ENCODE results near the gene TMEM79.

The TMEM79 gene

GRCh38 chr1:156249593-156249992, 34.5 kb upstream of the TMEM79 start:
- H3K36me3 ChIP-seq (ENCODE audit: control insufficient read depth in 4 of 4, insufficient read depth in 4 of 4, low read length in 3 of 4): peaks cover 7 to 65% (median 43%) of the 10 kb centered on the region in 4 experiments
- WGBS (ENCODE audit: insufficient coverage): 91% methylated on average over 1 of the region's 5 CpGs
- POLR2A ChIA-PET: no interaction called here
- H3K27me3 ChIP-seq (replicated peaks in 2 of 5; ENCODE audit: control insufficient read depth in 4 of 5, insufficient read depth in 5 of 5, low read length in 4 of 5): peaks cover 0 to 2% (median 0%) of the 10 kb centered on the region in 5 experiments
- no peak overlapping the region for H3K4me3 ChIP-seq (ENCODE audit: control insufficient read depth in 1 of 7, extremely low read depth in 1 of 7, insufficient read depth in 4 of 7, low read depth in 2 of 7, low read length in 6 of 7)
- H3K27ac ChIP-seq (ENCODE audit: insufficient read depth in 1 of 2, low read depth in 1 of 2, low read length in 2 of 2, poor library complexity in 1 of 2, severe bottlenecking in 2 of 2): no peak overlapping the region
- peaks cover 0 to 67% (median 63%) of the 10 kb centered on the region in 4 experiments for H3K4me1 ChIP-seq (ENCODE audit: control extremely low read depth in 1 of 4, control insufficient read depth in 4 of 4, insufficient read depth in 4 of 4, low read length in 3 of 4)
- CTCF ChIA-PET: interaction anchor here (1.1 to 2.8 kb wide), 3 partner anchors 8 to 12 kb away, joined by 4 to 13 read pairs (median 9); no protein-coding TSS in a partner anchor
- no peaks in the 10 kb centered on the region for H3K9me3 ChIP-seq (ENCODE audit: control extremely low read depth in 1 of 5, control insufficient read depth in 4 of 5, insufficient read depth in 2 of 5, low read depth in 1 of 5, low read length in 4 of 5)
- no peak for DNase-seq

- Histone ChIP-seq H3K4me1 (ENCODE audit: control extremely low read depth in 1 of 4, control insufficient read depth in 4 of 4, insufficient read depth in 4 of 4, low read length in 3 of 4) (peaks cover 0 to 58% (median 54%) of the 10 kb centered on the region in 4 experiments), H3K4me3 (ENCODE audit: control insufficient read depth in 1 of 7, extremely low read depth in 1 of 7, insufficient read depth in 4 of 7, low read depth in 2 of 7, low read length in 6 of 7) (peak overlapping the region in 4 of 7 experiments; percentile 11 to 36 (median 20)), H3K36me3 (ENCODE audit: control insufficient read depth in 4 of 4, insufficient read depth in 4 of 4, low read length in 3 of 4) (peaks cover 7 to 76% (median 48%) of the 10 kb centered on the region in 4 experiments), H3K27me3 (replicated peaks in 2 of 5; ENCODE audit: control insufficient read depth in 4 of 5, insufficient read depth in 5 of 5, low read length in 4 of 5) (no peaks in the 10 kb centered on the region), H3K27ac (ENCODE audit: insufficient read depth in 1 of 2, low read depth in 1 of 2, low read length in 2 of 2, poor library complexity in 1 of 2, severe bottlenecking in 2 of 2) (peak overlapping the region in 1 of 2 experiments; percentile 44), H3K9me3 (ENCODE audit: control extremely low read depth in 1 of 5, control insufficient read depth in 4 of 5, insufficient read depth in 2 of 5, low read depth in 1 of 5, low read length in 4 of 5) (no peaks in the 10 kb centered on the region)
- ChIA-PET CTCF (interaction anchor here (0.9 to 2.8 kb wide), 11 partner anchors 8 to 108 kb away, joined by 3 to 13 read pairs (median 5); no protein-coding TSS in a partner anchor), POLR2A (interaction anchor here (0.6 to 1.4 kb wide), 4 partner anchors 9 to 1254 kb away, joined by 3 to 4 read pairs (median 4); partner anchors contain the start of gene BGLAP)
- peak; percentile 52 to 81 (median 74) for DNase-seq
- WGBS (ENCODE audit: insufficient coverage): 5% methylated on average over 3 of the region's 3 CpGs
Measured at GRCh38 chr1:156251527-156251926, 32.6 kb upstream of the TMEM79 start.

GRCh38 chr1:156253634-156254033, 30.5 kb upstream of the TMEM79 start:
- Histone ChIP-seq H3K36me3 (ENCODE audit: control insufficient read depth in 4 of 4, insufficient read depth in 4 of 4, low read length in 3 of 4) (peaks cover 7 to 84% (median 50%) of the 10 kb centered on the region in 4 experiments), H3K9me3 (ENCODE audit: control extremely low read depth in 1 of 5, control insufficient read depth in 4 of 5, insufficient read depth in 2 of 5, low read depth in 1 of 5, low read length in 4 of 5) (no peaks in the 10 kb centered on the region), H3K4me1 (ENCODE audit: control extremely low read depth in 1 of 4, control insufficient read depth in 4 of 4, insufficient read depth in 4 of 4, low read length in 3 of 4) (peaks cover 10 to 73% (median 72%) of the 10 kb centered on the region in 4 experiments), H3K27me3 (replicated peaks in 2 of 5; ENCODE audit: control insufficient read depth in 4 of 5, insufficient read depth in 5 of 5, low read length in 4 of 5) (no peaks in the 10 kb centered on the region), H3K4me3 (ENCODE audit: control insufficient read depth in 1 of 7, extremely low read depth in 1 of 7, insufficient read depth in 4 of 7, low read depth in 2 of 7, low read length in 6 of 7) (no peak overlapping the region), H3K27ac (ENCODE audit: insufficient read depth in 1 of 2, low read depth in 1 of 2, low read length in 2 of 2, poor library complexity in 1 of 2, severe bottlenecking in 2 of 2) (no peak overlapping the region)
- 88% methylated on average over 3 of the region's 3 CpGs for whole genome bisulfite sequencing (ENCODE audit: insufficient coverage)
- no peak for DNase-seq
- CTCF ChIA-PET: interaction anchor here (0.5 to 2.0 kb wide), 5 partner anchors 17 to 103 kb away, joined by 3 to 5 read pairs (median 4); partner anchors contain the start of gene SLC25A44
- POLR2A ChIA-PET: interaction anchor here (0.6 kb wide), 1 partner anchor 13 kb away, joined by 4 read pairs; no protein-coding TSS in a partner anchor

- Histone ChIP-seq H3K36me3 (ENCODE audit: control insufficient read depth in 4 of 4, insufficient read depth in 4 of 4, low read length in 3 of 4) (peaks cover 10 to 79% (median 52%) of the 10 kb centered on the region in 4 experiments), H3K4me1 (ENCODE audit: control extremely low read depth in 1 of 4, control insufficient read depth in 4 of 4, insufficient read depth in 4 of 4, low read length in 3 of 4) (peaks cover 10 to 54% (median 48%) of the 10 kb centered on the region in 4 experiments), H3K4me3 (ENCODE audit: control insufficient read depth in 1 of 7, extremely low read depth in 1 of 7, insufficient read depth in 4 of 7, low read depth in 2 of 7, low read length in 6 of 7) (peak overlapping the region in 1 of 7 experiments; percentile 46), H3K9me3 (ENCODE audit: control extremely low read depth in 1 of 5, control insufficient read depth in 4 of 5, insufficient read depth in 2 of 5, low read depth in 1 of 5, low read length in 4 of 5) (no peaks in the 10 kb centered on the region), H3K27me3 (replicated peaks in 2 of 5; ENCODE audit: control insufficient read depth in 4 of 5, insufficient read depth in 5 of 5, low read length in 4 of 5) (no peaks in the 10 kb centered on the region), H3K27ac (ENCODE audit: insufficient read depth in 1 of 2, low read depth in 1 of 2, low read length in 2 of 2, poor library complexity in 1 of 2, severe bottlenecking in 2 of 2) (peak overlapping the region; percentile 8 to 9)
- WGBS (ENCODE audit: insufficient coverage): 76% methylated on average over 2 of the region's 2 CpGs
- peak in 2 of 3 donors; percentile 20 to 24 for DNase-seq
- ChIA-PET POLR2A (no interaction called here), CTCF (interaction anchor here (0.6 to 3.4 kb wide), 7 partner anchors 9 to 75 kb away, joined by 3 to 15 read pairs (median 3); no protein-coding TSS in a partner anchor)
Measured at GRCh38 chr1:156257711-156258110, 26.4 kb upstream of the TMEM79 start.

GRCh38 chr1:156258859-156259258, 25.3 kb upstream of the TMEM79 start:
- no peak overlapping the region for H3K27ac ChIP-seq (ENCODE audit: insufficient read depth in 1 of 2, low read depth in 1 of 2, low read length in 2 of 2, poor library complexity in 1 of 2, severe bottlenecking in 2 of 2)
- peaks cover 10 to 78% (median 51%) of the 10 kb centered on the region in 4 experiments for H3K36me3 ChIP-seq (ENCODE audit: control insufficient read depth in 4 of 4, insufficient read depth in 4 of 4, low read length in 3 of 4)
- POLR2A ChIA-PET: no interaction called here
- no peaks in the 10 kb centered on the region for H3K9me3 ChIP-seq (ENCODE audit: control extremely low read depth in 1 of 5, control insufficient read depth in 4 of 5, insufficient read depth in 2 of 5, low read depth in 1 of 5, low read length in 4 of 5)
- H3K4me3 ChIP-seq (ENCODE audit: control insufficient read depth in 1 of 7, extremely low read depth in 1 of 7, insufficient read depth in 4 of 7, low read depth in 2 of 7, low read length in 6 of 7): no peak overlapping the region
- H3K4me1 ChIP-seq (ENCODE audit: control extremely low read depth in 1 of 4, control insufficient read depth in 4 of 4, insufficient read depth in 4 of 4, low read length in 3 of 4): peaks cover 10 to 48% (median 37%) of the 10 kb centered on the region in 4 experiments
- WGBS (ENCODE audit: insufficient coverage): 95% methylated on average over 7 of the region's 8 CpGs
- CTCF ChIA-PET: interaction anchor here (1.6 to 3.4 kb wide), 6 partner anchors 8 to 117 kb away, joined by 3 to 15 read pairs (median 8); no protein-coding TSS in a partner anchor
- no peaks in the 10 kb centered on the region for H3K27me3 ChIP-seq (replicated peaks in 2 of 5; ENCODE audit: control insufficient read depth in 4 of 5, insufficient read depth in 5 of 5, low read length in 4 of 5)
- DNase-seq: no peak

GRCh38 chr1:156259805-156260204, 24.3 kb upstream of the TMEM79 start:
- 87% methylated on average over 3 of the region's 3 CpGs for WGBS (ENCODE audit: insufficient coverage)
- CTCF ChIA-PET: interaction anchor here (0.9 to 3.4 kb wide), 16 partner anchors 9 to 130 kb away, joined by 3 to 15 read pairs (median 4); partner anchors contain the start of gene PAQR6
- H3K36me3 ChIP-seq (ENCODE audit: control insufficient read depth in 4 of 4, insufficient read depth in 4 of 4, low read length in 3 of 4): peaks cover 15 to 79% (median 56%) of the 10 kb centered on the region in 4 experiments

GRCh38 chr1:156260896-156261295, 23.2 kb upstream of the TMEM79 start:
- DNase-seq: no peak
- no peaks in the 10 kb centered on the region for H3K27me3 ChIP-seq (replicated peaks in 2 of 5; ENCODE audit: control insufficient read depth in 4 of 5, insufficient read depth in 5 of 5, low read length in 4 of 5)
- H3K4me1 ChIP-seq (ENCODE audit: control extremely low read depth in 1 of 4, control insufficient read depth in 4 of 4, insufficient read depth in 4 of 4, low read length in 3 of 4): peaks cover 10 to 44% (median 34%) of the 10 kb centered on the region in 4 experiments
- H3K4me3 ChIP-seq (ENCODE audit: control insufficient read depth in 1 of 7, extremely low read depth in 1 of 7, insufficient read depth in 4 of 7, low read depth in 2 of 7, low read length in 6 of 7): no peak overlapping the region
- CTCF ChIA-PET: interaction anchor here (1.1 to 1.9 kb wide), 11 partner anchors 10 to 131 kb away, joined by 3 to 13 read pairs (median 4); no protein-coding TSS in a partner anchor
- peaks cover 15 to 85% (median 64%) of the 10 kb centered on the region in 4 experiments for H3K36me3 ChIP-seq (ENCODE audit: control insufficient read depth in 4 of 4, insufficient read depth in 4 of 4, low read length in 3 of 4)
- no peak overlapping the region for H3K27ac ChIP-seq (ENCODE audit: insufficient read depth in 1 of 2, low read depth in 1 of 2, low read length in 2 of 2, poor library complexity in 1 of 2, severe bottlenecking in 2 of 2)
- H3K9me3 ChIP-seq (ENCODE audit: control extremely low read depth in 1 of 5, control insufficient read depth in 4 of 5, insufficient read depth in 2 of 5, low read depth in 1 of 5, low read length in 4 of 5): no peaks in the 10 kb centered on the region
- POLR2A ChIA-PET: interaction anchor here (1.4 kb wide), 1 partner anchor 9 kb away, joined by 4 read pairs; no protein-coding TSS in a partner anchor
- 100% methylated on average over 1 of the region's 2 CpGs for WGBS (ENCODE audit: insufficient coverage)

More at GRCh38 chr1:156259805-156260204, 24.3 kb upstream of the TMEM79 start:
- POLR2A ChIA-PET: interaction anchor here (0.6 to 1.4 kb wide), 2 partner anchors 8 to 109 kb away, joined by 3 to 4 read pairs; no protein-coding TSS in a partner anchor
- no peaks in the 10 kb centered on the region for H3K27me3 ChIP-seq (replicated peaks in 2 of 5; ENCODE audit: control insufficient read depth in 4 of 5, insufficient read depth in 5 of 5, low read length in 4 of 5)
- peak; percentile 38 to 55 (median 50) for DNase-seq
- H3K9me3 ChIP-seq (ENCODE audit: control extremely low read depth in 1 of 5, control insufficient read depth in 4 of 5, insufficient read depth in 2 of 5, low read depth in 1 of 5, low read length in 4 of 5): no peaks in the 10 kb centered on the region
- peaks cover 10 to 48% (median 37%) of the 10 kb centered on the region in 4 experiments for H3K4me1 ChIP-seq (ENCODE audit: control extremely low read depth in 1 of 4, control insufficient read depth in 4 of 4, insufficient read depth in 4 of 4, low read length in 3 of 4)
- H3K4me3 ChIP-seq (ENCODE audit: control insufficient read depth in 1 of 7, extremely low read depth in 1 of 7, insufficient read depth in 4 of 7, low read depth in 2 of 7, low read length in 6 of 7): no peak overlapping the region
- no peak overlapping the region for H3K27ac ChIP-seq (ENCODE audit: insufficient read depth in 1 of 2, low read depth in 1 of 2, low read length in 2 of 2, poor library complexity in 1 of 2, severe bottlenecking in 2 of 2)

All from common myeloid progenitor, CD34-positive (primary cell).